GM23338 (cell line): ENCODE measurements around the gene ALB. TPM values are rescaled to one million over a fixed set of nuclear protein-coding genes. Genes with fewer than 3 reads are reported as not detected.
A peak's percentile ranks its signal among the peaks of the same experiment; 100 is the strongest.

ENCODE experiments used
- ATAC-seq: fragments of 200-7000 bp; cut with Tn5 transposase; 3 replicates; pipeline ENCODE4 v1.9.1; 2020
- DNase-seq: peaks from one replicate; pipeline ENCODE4 v3.0.0-alpha.2; 2015; ENCODE audit warnings: low spot score
- H2AFZ ChIP-seq: fragments of 200-600 bp; sonication (generic); 2 replicates; pipeline ENCODE4 v1.8.0; 2016; ENCODE audit warnings: antibody characterized with exemption, mild to moderate bottlenecking, moderate library complexity
- H3F3A ChIP-seq: fragments of 200-600 bp; sonication (generic); replicated peaks from 2 replicates; pipeline ENCODE4 v1.8.0; 2017; ENCODE audit warnings: antibody characterized with exemption, mixed run types, low read depth
- H3K27ac ChIP-seq: fragments of 200-600 bp; sonication (generic); 2 replicates; pipeline ENCODE4 v1.6.1; 2016; ENCODE audit warnings: low read depth
- H3K27me3 ChIP-seq: fragments of 200-600 bp; sonication (generic); 2 replicates; pipeline ENCODE4 v1.8.0; 2016; ENCODE audit warnings: mild to moderate bottlenecking, mixed run types, moderate library complexity; ENCODE audit not compliant: insufficient read depth
- H3K36me3 ChIP-seq: fragments of 200-600 bp; sonication (generic); 2 replicates; pipeline ENCODE4 v1.8.0; 2016; ENCODE audit warnings: mild to moderate bottlenecking; ENCODE audit not compliant: insufficient read depth
- H3K4me1 ChIP-seq: fragments of 200-600 bp; sonication (generic); 2 replicates; pipeline ENCODE4 v1.8.0; 2016; ENCODE audit warnings: mild to moderate bottlenecking, moderate library complexity; ENCODE audit not compliant: insufficient read depth
- H3K4me2 ChIP-seq: fragments of 200-600 bp; sonication (generic); 2 replicates; pipeline ENCODE4 v1.7.1; 2017; ENCODE audit warnings: mixed run types
- H3K4me3 ChIP-seq: fragments of 200-600 bp; sonication (generic); 2 replicates; pipeline ENCODE4 v1.6.1; 2016; ENCODE audit warnings: mixed run types
- H3K79me2 ChIP-seq: fragments of 200-600 bp; sonication (generic); replicated peaks from 2 replicates; pipeline ENCODE4 v1.8.0; 2017; ENCODE audit warnings: mild to moderate bottlenecking; ENCODE audit not compliant: insufficient read depth
- H3K9me2 ChIP-seq: fragments of 200-600 bp; sonication (generic); 2 replicates; pipeline ENCODE4 v1.8.0; 2017; ENCODE audit not compliant: insufficient read depth
- H4K20me1 ChIP-seq: fragments of 200-600 bp; sonication (generic); replicated peaks from 2 replicates; pipeline ENCODE4 v1.8.0; 2017; ENCODE audit warnings: mild to moderate bottlenecking; ENCODE audit not compliant: insufficient read depth
- H3K27ac Mint-ChIP-seq: 2 replicates; pipeline ENCODE4 v1.8.0; 2020; ENCODE audit warnings: inconsistent platforms, mild to moderate bottlenecking, moderate library complexity, mixed read lengths
- H3K27me3 Mint-ChIP-seq: 3 replicates; pipeline ENCODE4 v1.8.0; 2022; ENCODE audit warnings: low read depth, mild to moderate bottlenecking, moderate library complexity, mixed read lengths, inconsistent platforms; ENCODE audit not compliant: insufficient read depth, poor library complexity
- H3K36me3 Mint-ChIP-seq: 3 replicates; pipeline ENCODE4 v1.8.0; 2021; ENCODE audit warnings: low read depth, mild to moderate bottlenecking, inconsistent platforms, moderate library complexity, mixed read lengths
- H3K4me1 Mint-ChIP-seq: 3 replicates; pipeline ENCODE4 v1.8.0; 2020; ENCODE audit warnings: mild to moderate bottlenecking, inconsistent platforms, mixed read lengths
- H3K4me3 Mint-ChIP-seq: 3 replicates; pipeline ENCODE4 v1.8.0; 2021; ENCODE audit warnings: moderate library complexity, mild to moderate bottlenecking, inconsistent platforms, mixed read lengths
- H3K9me3 Mint-ChIP-seq: 3 replicates; pipeline ENCODE4 v1.8.0; 2020; ENCODE audit warnings: moderate library complexity, mild to moderate bottlenecking, inconsistent platforms, mixed read lengths
- CREB1 ChIP-seq: fragments of 250-450 bp; sonication (Bioruptor Pico); IDR thresholded peaks from 2 replicates; pipeline ENCODE4 v1.5.0; 2020; ENCODE audit warnings: low read depth, mild to moderate bottlenecking, moderate library complexity
- EZH2 ChIP-seq: fragments of 200-600 bp; sonication (generic); IDR thresholded peaks from one replicate; pipeline ENCODE4 v1.8.0; 2017; ENCODE audit warnings: antibody characterized with exemption, mild to moderate bottlenecking, low read depth; ENCODE audit not compliant: unreplicated experiment
- EZH2phosphoT487 ChIP-seq: fragments of 200-600 bp; sonication (generic); IDR thresholded peaks from one replicate; pipeline ENCODE4 v1.8.1; 2018; ENCODE audit warnings: antibody characterized with exemption; ENCODE audit not compliant: unreplicated experiment
- JUNB ChIP-seq: IDR thresholded peaks from one replicate; pipeline ENCODE4 v1.6.1; 2016; ENCODE audit warnings: antibody characterized with exemption; ENCODE audit not compliant: unreplicated experiment
- NANOG ChIP-seq: IDR thresholded peaks from 2 replicates; pipeline ENCODE4 v1.6.1; 2016; ENCODE audit warnings: antibody characterized with exemption, borderline replicate concordance
- POLR2AphosphoS5 ChIP-seq: IDR thresholded peaks from 2 replicates; pipeline ENCODE4 v1.6.1; 2016; ENCODE audit warnings: antibody characterized with exemption, low read depth
- STAT1 ChIP-seq: IDR thresholded peaks from one replicate; pipeline ENCODE4 v1.6.1; 2016; ENCODE audit warnings: antibody characterized with exemption; ENCODE audit not compliant: unreplicated experiment
- ZNF331 ChIP-seq: fragments of 250-450 bp; sonication (Bioruptor Pico); IDR thresholded peaks from 2 replicates; pipeline ENCODE4 v1.5.0; 2020; ENCODE audit warnings: low read depth, mild to moderate bottlenecking, moderate library complexity
- polyA plus RNA-seq: library from polyadenylated mRNA; unstranded; fragments of >200 nt; fragmentation: Nextera tagmentation; extraction: Ambion mirVana; gene quantifications from 2 replicates; pipeline ENCODE4 v1.2.1, GENCODE V29; 2016
- total RNA-seq: library from RNA; depleted of rRNA; stranded (reverse); fragments of >200 nt; shearing (Covaris generic); gene quantifications from 2 replicates; pipeline ENCODE4 v1.2.3, GENCODE V29; 2014
- TF ChIP-seq, protein P1 (sequence below), 2 experiments: fragments of 200-600 bp in 1 of 2; sonication (generic) in 1 of 2; conservative IDR thresholded peaks; 2 replicates each; pipeline versions ENCODE4 v1.5.1 to v1.6.1; 2016 to 2017; ENCODE audit warnings: antibody characterized with exemption in 2 of 2, low read depth in 2 of 2, mild to moderate bottlenecking in 2 of 2, moderate library complexity in 1 of 2
- TF ChIP-seq, protein P2 (sequence below): IDR thresholded peaks from 2 replicates; pipeline ENCODE4 v1.6.1; 2016; ENCODE audit warnings: antibody characterized with exemption
- TF ChIP-seq, protein P3 (sequence below): IDR thresholded peaks from one replicate; pipeline ENCODE4 v1.6.1; 2018; ENCODE audit warnings: antibody characterized with exemption; ENCODE audit not compliant: unreplicated experiment

ALB gene
- total and polyA plus RNA-seq, 2 experiments from 2014 or later = not detected

DNA sequence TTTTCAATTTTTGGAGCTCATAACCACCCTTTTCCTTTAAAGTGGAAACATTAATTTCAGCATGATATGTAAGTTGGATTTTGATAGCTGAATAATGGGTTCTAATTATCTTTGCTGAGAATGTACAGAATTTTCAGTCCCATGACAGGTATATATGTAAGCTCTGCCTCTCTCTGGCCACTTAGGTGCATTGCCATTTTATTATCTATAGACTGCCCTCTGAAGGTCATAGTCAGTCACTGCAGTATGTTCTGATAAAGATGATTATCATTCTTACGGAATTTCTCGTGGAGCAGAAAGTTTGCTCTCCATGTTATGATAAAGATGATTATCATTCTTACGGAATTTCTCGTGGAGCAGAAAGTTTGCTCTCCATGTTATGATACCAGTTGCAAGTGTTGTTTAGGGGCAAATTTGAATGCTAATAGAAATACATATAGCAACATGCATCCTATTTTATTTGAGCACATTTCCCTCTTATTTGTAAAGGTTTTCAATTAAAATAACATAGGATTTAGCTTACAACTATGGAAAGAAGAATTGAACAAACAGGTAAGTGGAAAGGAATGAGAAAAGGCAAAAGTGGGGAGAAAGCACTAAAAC, 42.4 kb downstream of the ALB start:
- H3K27ac ChIP-seq = no peak overlapping the region
- peak; percentile 81 for DNase-seq
- no peaks in the 10 kb centered on the region for H3K27me3 ChIP-seq
- H3K36me3 ChIP-seq = no peaks in the 10 kb centered on the region
- Mint-ChIP-seq H3K4me1 (peaks cover 33% of the 10 kb centered on the region), H3K9me3 (no peaks in the 10 kb centered on the region), H3K27me3 (peaks cover 8% of the 10 kb centered on the region), H3K4me3 (no peak overlapping the region), H3K36me3 (no peaks in the 10 kb centered on the region), H3K27ac (no peak overlapping the region)
- no peaks in the 10 kb centered on the region for H3K79me2 ChIP-seq
- TF ChIP-seq STAT1 = no peak
- no peak for TF ChIP-seq ZNF331
- no peak for TF ChIP-seq CREB1 (CRISPR knock-in tag)
- no peak for TF ChIP-seq JUNB
- TF ChIP-seq, protein P1, sequence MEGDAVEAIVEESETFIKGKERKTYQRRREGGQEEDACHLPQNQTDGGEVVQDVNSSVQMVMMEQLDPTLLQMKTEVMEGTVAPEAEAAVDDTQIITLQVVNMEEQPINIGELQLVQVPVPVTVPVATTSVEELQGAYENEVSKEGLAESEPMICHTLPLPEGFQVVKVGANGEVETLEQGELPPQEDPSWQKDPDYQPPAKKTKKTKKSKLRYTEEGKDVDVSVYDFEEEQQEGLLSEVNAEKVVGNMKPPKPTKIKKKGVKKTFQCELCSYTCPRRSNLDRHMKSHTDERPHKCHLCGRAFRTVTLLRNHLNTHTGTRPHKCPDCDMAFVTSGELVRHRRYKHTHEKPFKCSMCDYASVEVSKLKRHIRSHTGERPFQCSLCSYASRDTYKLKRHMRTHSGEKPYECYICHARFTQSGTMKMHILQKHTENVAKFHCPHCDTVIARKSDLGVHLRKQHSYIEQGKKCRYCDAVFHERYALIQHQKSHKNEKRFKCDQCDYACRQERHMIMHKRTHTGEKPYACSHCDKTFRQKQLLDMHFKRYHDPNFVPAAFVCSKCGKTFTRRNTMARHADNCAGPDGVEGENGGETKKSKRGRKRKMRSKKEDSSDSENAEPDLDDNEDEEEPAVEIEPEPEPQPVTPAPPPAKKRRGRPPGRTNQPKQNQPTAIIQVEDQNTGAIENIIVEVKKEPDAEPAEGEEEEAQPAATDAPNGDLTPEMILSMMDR (conservative IDR thresholded peaks at IDR 0.05; ENCODE audit: low read depth in 2 of 2) = peak; percentile 83 to 98
- TF ChIP-seq, protein P2, sequence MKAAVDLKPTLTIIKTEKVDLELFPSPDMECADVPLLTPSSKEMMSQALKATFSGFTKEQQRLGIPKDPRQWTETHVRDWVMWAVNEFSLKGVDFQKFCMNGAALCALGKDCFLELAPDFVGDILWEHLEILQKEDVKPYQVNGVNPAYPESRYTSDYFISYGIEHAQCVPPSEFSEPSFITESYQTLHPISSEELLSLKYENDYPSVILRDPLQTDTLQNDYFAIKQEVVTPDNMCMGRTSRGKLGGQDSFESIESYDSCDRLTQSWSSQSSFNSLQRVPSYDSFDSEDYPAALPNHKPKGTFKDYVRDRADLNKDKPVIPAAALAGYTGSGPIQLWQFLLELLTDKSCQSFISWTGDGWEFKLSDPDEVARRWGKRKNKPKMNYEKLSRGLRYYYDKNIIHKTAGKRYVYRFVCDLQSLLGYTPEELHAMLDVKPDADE = no peak
- ATAC-seq = peak; percentile 77
- H4K20me1 ChIP-seq = no peaks in the 10 kb centered on the region
- no peaks in the 10 kb centered on the region for H3K9me2 ChIP-seq
- no peak overlapping the region for H3K4me3 ChIP-seq
- no peak overlapping the region for H3K4me2 ChIP-seq
- no peak overlapping the region for H2AFZ ChIP-seq
- peaks cover 23% of the 10 kb centered on the region for H3K4me1 ChIP-seq
- no peaks in the 10 kb centered on the region for H3F3A ChIP-seq

DNA sequence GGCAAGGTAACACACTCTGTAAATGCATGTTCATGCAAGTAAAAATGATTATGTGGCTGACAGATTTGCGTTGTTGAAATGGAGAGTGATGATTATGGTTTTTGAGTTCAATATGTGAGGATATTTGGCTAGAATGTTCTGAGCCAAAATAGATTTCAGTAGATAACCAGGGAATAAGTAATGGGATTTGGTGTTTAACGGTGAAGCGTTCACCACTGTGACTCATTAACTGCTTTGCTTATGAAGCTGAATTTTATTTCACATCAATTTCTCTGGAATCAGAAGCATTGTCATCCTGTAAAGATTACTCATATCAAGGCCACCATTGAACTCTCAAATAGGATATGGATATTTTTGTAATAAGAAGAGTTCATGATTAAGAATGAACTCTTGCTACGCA, 43.6 kb downstream of the ALB start:
- no peaks in the 10 kb centered on the region for H3F3A ChIP-seq
- TF ChIP-seq, protein P1 (conservative IDR thresholded peaks at IDR 0.05; ENCODE audit: low read depth in 2 of 2) = no peak
- TF ChIP-seq, protein P3, sequence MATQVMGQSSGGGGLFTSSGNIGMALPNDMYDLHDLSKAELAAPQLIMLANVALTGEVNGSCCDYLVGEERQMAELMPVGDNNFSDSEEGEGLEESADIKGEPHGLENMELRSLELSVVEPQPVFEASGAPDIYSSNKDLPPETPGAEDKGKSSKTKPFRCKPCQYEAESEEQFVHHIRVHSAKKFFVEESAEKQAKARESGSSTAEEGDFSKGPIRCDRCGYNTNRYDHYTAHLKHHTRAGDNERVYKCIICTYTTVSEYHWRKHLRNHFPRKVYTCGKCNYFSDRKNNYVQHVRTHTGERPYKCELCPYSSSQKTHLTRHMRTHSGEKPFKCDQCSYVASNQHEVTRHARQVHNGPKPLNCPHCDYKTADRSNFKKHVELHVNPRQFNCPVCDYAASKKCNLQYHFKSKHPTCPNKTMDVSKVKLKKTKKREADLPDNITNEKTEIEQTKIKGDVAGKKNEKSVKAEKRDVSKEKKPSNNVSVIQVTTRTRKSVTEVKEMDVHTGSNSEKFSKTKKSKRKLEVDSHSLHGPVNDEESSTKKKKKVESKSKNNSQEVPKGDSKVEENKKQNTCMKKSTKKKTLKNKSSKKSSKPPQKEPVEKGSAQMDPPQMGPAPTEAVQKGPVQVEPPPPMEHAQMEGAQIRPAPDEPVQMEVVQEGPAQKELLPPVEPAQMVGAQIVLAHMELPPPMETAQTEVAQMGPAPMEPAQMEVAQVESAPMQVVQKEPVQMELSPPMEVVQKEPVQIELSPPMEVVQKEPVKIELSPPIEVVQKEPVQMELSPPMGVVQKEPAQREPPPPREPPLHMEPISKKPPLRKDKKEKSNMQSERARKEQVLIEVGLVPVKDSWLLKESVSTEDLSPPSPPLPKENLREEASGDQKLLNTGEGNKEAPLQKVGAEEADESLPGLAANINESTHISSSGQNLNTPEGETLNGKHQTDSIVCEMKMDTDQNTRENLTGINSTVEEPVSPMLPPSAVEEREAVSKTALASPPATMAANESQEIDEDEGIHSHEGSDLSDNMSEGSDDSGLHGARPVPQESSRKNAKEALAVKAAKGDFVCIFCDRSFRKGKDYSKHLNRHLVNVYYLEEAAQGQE = no peak
- TF ChIP-seq NANOG (no peak), CREB1 (CRISPR knock-in tag) (no peak), POLR2AphosphoS5 (no peak), ZNF331 (no peak), EZH2 (no peak), EZH2phosphoT487 (no peak)
- TF ChIP-seq, protein P2 = no peak
- H3K36me3 ChIP-seq = no peaks in the 10 kb centered on the region
- Mint-ChIP-seq H3K4me3 (no peak overlapping the region), H3K9me3 (no peaks in the 10 kb centered on the region), H3K4me1 (peaks cover 44% of the 10 kb centered on the region), H3K36me3 (no peaks in the 10 kb centered on the region), H3K27ac (no peak overlapping the region), H3K27me3 (peaks cover 9% of the 10 kb centered on the region)
- H3K27ac ChIP-seq = no peak overlapping the region
- no peak for DNase-seq
- no peaks in the 10 kb centered on the region for H4K20me1 ChIP-seq
- no peaks in the 10 kb centered on the region for H3K27me3 ChIP-seq
- no peak overlapping the region for H3K4me2 ChIP-seq
- no peaks in the 10 kb centered on the region for H3K79me2 ChIP-seq
- ATAC-seq = no peak
- no peak overlapping the region; the same call in 1 of the 2 replicates for H2AFZ ChIP-seq
- H3K9me2 ChIP-seq = no peaks in the 10 kb centered on the region
- peaks cover 34% of the 10 kb centered on the region for H3K4me1 ChIP-seq
- H3K4me3 ChIP-seq = no peak overlapping the region
